SKM-1 (cell line): ENCODE results near the gene ORC3.
"Not testable (repeated sequence)": the region's sequence is repeated elsewhere in the genome, so short reads cannot be mapped to it uniquely, and the experiment has no call there.

Experiments used
- DNase-seq: peaks from one replicate; lab custom pipeline; 2025; ENCODE audit not compliant: unreplicated experiment; lab: John Stamatoyannopoulos, UW

ORC3 gene

GRCh38 chr6:87692086-87692485 is 102.2 kb downstream of the ORC3 start:
- no peak for DNase-seq

- not testable (repeated sequence) for DNase-seq
Observed at GRCh38 chr6:87696817-87697216, 106.9 kb downstream of the ORC3 start.

GRCh38 chr6:87697581-87698546 is 107.9 kb downstream of the ORC3 start:
- DNase-seq: no peak

GRCh38 chr6:87698547-87699006 is 108.6 kb downstream of the ORC3 start:
- DNase-seq: no peak

GRCh38 chr6:87699576-87699975 is 109.6 kb downstream of the ORC3 start:
- no peak for DNase-seq

- DNase-seq: no peak
Observed at GRCh38 chr6:87700397-87701343, 110.7 kb downstream of the ORC3 start.

GRCh38 chr6:87701344-87701675 is 111.4 kb downstream of the ORC3 start:
- no peak for DNase-seq

GRCh38 chr6:87701676-87702588 is 112.0 kb downstream of the ORC3 start, which contains the start of gene AKIRIN2:
TSS of gene AKIRIN2 (minus strand) at chr6:87702233. CDS start at chr6:87701684, 549 bp downstream.
- DNase-seq: peak; percentile 97

- DNase-seq: peak; percentile 88
Observed at GRCh38 chr6:87702589-87702945, 112.6 kb downstream of the ORC3 start.

GRCh38 chr6:87703039-87703438 is 113.1 kb downstream of the ORC3 start:
- DNase-seq: not testable (repeated sequence)

GRCh38 chr6:87705070-87705691 is 115.2 kb downstream of the ORC3 start:
- no peak for DNase-seq

GRCh38 chr6:87706187-87706966 is 116.4 kb downstream of the ORC3 start:
- no peak for DNase-seq

GRCh38 chr6:87708581-87709427 is 118.9 kb downstream of the ORC3 start:
- DNase-seq: not testable (repeated sequence)

- DNase-seq: no peak
Observed at GRCh38 chr6:87710090-87710489, 120.2 kb downstream of the ORC3 start.

GRCh38 chr6:87712713-87713112 is 122.8 kb downstream of the ORC3 start:
- DNase-seq: not testable (repeated sequence)

- no peak for DNase-seq
Observed at GRCh38 chr6:87714093-87714842, 124.3 kb downstream of the ORC3 start.
